HG02623 (cell line): ENCODE measurements around the gene PEX16.

Experiments
- ATAC-seq: cut with Tn5 transposase; IDR thresholded peaks from one replicate; pipeline ENCODE4 v1.9.1; 2021; ENCODE audit warnings: moderate library complexity; ENCODE audit not compliant: unreplicated experiment

The PEX16 gene

DNA sequence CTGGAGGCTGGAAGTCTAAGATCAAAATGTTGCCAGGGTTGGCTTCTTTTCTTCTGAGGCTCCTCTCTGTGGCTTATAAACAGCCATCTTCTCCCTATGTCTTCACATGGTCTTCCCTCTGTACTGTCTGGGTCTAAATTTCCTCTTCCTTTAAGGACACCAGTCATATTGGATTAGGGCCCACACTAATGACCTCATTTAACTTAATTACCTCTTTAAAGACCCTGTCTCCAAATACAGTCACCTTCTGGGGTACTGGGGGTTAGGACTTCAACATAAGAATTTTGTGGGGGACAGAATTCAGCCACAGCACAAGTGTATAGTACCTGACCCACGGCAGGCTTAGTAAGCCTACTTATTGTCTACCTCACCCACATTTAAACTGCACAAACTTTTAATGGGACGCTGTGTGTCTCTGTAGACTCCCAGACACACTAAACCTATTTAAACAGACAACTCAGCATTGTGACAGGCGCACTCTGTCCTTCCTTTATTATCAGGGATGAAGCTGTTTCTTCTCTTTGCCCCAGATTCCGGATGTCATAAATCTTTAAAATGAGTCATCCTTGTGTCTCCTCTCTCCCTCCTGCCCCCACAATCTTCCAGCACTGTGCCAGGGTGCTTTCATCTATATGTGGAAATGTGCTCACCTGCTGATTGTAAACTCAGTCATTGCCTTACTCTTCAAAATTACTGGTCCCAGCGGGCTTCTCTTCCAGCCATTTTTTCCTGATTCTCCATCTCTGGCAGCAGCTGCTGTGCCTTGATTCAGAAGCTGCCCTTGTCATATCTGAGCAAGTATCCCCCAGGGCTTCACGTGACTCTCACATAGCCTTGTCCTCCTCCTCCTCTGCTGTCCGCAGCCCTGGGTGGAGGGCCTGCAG lies 37.6 kb downstream of the PEX16 start:
- ATAC-seq, result no peak

DNA sequence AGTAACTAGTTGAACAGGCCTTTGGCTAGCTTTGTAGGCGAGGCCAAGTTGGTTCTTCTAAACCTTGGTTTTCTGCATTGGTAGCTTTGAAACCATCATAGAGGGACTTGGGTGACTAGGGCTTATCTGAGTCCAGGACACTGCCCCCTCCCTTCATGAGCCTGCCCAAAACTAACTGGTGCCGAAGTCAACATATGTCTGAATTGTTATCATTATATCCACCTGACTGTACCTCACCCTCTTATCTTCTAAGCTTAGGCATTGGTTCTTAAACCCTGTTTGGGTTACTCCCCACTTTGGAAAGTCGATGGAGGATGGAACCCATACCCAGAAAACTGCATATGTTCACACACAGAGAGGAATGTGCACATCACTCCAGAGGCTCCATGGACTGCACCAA lies 39.8 kb downstream of the PEX16 start:
- ATAC-seq, result no peak

DNA sequence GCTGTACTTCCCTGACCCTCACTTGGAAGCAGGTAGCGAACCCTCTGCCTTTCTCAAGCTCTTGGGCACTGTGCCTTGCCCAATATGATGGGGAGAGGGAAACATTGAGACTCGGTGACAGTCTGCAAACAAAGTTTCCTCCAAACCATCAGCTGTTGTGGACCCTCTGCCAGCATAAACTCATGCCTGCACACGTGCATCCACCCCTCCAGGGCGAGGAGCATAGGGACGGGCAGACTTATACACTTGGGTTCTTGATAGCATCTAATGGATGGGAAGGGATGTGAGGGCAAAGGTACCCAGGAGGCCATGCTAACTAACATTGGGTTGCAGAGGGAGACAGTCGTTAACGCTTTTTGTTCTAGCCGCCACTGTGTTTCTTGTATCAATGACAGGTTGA lies 40.5 kb downstream of the PEX16 start:
- ATAC-seq, result no peak

DNA sequence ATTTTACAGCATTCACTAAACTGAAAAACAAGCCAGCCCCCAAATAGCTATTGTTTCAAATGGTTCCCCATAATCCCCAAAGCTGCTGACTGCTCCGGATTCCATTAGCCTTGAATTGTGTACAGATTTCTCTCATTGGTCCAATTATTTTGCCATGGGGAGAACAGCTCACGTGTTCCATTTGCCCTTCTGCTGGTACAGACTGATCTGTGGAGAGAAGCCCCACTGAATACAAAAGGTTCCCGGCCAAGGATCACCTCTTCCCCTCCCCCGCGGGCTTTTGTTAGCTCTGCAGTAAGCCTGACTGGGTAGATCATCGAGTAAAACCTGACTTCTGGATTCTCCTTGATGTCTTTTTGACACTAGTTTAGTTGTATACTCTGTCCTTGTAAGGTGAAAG lies 41.3 kb downstream of the PEX16 start:
- no peak for ATAC-seq

DNA sequence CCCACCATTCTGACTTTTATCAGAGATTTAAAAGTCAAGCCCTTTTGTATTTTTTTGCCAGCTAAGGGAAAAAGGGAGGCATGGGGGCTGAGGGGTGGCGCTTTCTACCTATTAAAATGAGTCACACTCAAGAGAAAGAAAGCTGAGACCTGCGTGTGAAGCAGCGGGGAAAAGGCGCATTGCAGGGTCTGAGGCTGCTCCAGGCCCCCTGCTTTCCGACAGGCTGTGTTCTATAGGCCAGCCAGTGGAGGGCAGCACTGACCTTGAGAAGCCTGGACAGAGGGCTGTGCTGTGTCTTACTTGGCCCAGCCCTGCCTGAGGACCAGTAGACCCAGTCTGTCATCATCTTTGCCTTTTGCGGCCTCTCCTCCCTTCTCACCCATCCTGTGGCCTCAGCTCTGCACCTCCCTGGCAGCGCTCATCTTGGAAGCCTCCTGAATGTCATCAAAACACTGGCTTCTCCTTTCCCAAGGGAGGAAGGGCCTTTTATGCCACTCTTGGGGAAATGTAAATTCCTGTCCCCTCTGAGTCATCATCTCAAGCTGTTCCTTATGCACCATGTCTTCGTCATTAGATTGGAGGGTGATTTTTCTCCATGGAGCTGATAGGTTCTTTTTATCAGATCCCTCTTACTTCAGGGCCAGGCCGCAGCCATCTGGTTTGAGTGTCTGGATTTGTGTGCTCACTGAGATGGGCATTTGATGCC lies 44.9 kb downstream of the PEX16 start:
- ATAC-seq, result no peak

DNA sequence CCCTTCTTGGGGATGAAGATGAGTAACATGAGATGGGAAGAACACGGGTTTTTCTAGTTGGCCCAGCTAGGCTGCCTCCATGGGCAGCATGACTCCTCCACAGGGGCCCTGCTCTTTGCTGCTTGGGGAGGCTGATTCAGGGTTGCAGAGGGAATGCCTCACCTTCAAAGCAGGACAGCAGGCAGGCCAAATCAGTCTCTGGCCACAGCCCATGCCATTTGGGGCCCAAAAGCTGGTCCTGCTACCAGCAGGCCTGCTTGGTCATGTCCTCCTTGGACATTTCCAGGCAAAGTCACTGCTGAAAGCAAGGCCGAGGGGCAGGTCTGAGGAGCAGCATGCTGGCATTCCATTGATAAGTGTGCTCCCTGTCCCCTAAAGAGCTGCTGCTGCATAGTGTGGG lies 46.0 kb downstream of the PEX16 start:
- no peak for ATAC-seq

DNA sequence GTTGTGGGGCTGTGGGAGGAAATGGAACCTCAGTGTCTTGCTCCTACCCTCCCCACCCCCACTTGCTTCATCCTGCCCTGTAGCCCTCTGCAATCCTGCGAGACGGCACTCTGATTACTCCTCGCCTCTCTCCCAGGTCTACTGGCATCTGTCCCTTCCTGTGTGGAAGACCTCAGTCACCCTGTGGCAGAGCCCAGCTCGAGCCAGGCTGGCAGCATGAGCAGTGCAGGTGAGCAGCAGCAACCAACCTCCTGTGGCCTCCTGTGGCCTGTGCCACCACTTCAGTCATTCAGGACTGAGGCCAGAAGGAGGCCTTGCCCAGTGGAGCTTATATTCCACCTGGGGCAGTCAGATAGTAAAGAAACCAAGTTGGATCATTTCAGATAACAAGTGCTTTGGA lies 47.0 kb downstream of the PEX16 start:
- no peak for ATAC-seq

DNA sequence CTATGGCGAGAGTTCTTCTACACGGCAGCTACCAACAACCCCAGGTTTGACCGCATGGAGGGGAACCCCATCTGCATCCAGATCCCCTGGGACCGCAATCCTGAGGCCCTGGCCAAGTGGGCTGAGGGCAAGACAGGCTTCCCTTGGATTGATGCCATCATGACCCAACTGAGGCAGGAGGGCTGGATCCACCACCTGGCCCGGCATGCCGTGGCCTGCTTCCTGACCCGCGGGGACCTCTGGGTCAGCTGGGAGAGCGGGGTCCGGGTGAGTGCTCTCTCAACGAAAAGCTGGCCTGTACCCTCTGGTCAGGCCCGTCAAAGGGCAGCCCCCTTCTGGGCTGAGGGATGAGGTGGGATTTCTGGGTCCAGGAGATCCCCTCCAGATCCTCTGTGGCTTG lies 48.1 kb downstream of the PEX16 start:
- ATAC-seq, result no peak

DNA sequence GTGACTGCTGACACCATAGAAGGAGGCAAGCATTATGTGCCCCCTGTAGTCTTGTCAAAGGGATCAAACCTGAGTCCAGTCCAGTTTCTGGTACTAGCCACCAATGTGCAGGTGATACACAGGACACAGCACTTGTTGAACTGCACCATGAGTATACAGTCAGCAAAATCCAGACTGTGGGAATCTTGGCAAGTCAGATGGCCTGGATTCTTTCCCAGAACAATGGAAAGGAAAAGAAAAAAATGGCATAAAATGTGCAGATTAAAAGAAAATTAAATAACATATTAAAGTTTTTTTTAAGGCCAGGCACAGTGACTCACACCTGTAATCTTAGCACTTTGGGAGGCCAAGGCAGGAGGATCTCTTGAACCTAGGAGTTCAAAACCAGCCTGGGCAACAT lies 53.6 kb downstream of the PEX16 start:
- ATAC-seq, result no peak

DNA sequence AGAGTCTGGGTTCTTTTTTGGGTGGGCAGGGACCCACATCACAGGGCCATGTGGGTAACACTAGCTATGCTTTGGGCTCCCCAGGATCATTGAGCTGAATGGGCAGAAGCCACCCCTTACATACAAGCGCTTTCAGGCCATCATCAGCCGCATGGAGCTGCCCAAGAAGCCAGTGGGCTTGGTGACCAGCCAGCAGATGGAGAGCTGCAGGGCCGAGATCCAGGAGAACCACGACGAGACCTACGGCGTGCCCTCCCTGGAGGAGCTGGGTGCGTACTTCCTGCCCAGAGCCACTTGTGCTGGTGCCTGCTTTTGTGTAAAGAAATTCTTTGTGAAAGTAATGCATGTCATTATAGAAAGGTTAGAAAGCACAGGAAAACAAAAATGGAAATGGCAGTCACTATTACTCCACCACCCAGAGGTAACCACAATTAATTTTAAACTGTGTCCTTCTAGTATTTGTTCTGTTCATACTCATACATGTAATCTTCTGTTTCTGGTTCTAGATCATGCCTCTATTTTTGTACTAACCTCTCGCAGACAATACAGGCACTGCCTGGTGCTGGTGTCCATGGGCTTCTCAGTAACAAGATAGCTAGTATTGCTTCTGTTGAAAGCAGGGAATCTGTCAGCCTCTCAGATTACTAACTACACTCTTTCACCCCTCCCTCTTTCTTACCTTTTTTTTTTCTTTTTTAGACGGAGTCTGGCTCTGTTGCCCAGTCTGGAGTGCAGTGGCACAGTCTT lies 56.7 kb downstream of the PEX16 start:
- no peak for ATAC-seq

DNA sequence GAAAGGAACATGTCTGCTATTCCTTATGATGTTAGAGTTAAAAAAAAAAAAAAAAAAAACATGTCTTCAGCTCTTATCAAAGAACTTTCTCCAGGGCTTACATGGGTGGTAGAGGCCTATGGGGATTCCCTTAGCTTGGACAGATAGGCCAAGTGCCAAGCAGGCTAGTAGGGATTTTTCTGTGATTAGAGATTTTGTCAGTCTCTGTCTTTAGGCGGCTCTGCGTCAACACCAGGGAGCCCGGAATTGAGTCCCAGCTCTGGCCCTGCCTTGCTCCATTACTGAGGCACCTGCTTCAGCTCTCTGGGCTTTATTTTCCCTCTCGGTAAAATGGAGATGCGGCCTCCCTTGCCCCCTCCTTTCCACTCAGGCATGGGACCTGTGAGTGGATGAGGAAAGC lies 57.3 kb downstream of the PEX16 start:
- ATAC-seq, result no peak
